Fibroblast of the aortic adventitia (primary cell): Measurements from ENCODE around the gene CSNK1G2. TPM values are rescaled to one million over a fixed set of nuclear protein-coding genes. Genes with fewer than 3 reads are reported as not detected.

Experiments used
- DNase-seq: peaks from one replicate; pipeline ENCODE4 v3.0.0-alpha.2; 2010; ENCODE audit warnings: low read depth
- H3K4me3 ChIP-seq: 2 replicates; pipeline ENCODE4 v1.5.1; 2011; ENCODE audit warnings: low read depth, mild to moderate bottlenecking, control low read depth, low read length, moderate library complexity
- CTCF ChIP-seq: IDR thresholded peaks from 2 replicates; pipeline ENCODE4 v1.5.1; 2011; ENCODE audit warnings: mild to moderate bottlenecking, low read length, control low read depth, inconsistent platforms; ENCODE audit not compliant: insufficient read depth
- total RNA-seq: library from RNA; depleted of rRNA; stranded (reverse); fragments of >200 nt; gene quantifications from 2 replicates; pipeline ENCODE4 v1.2.3, GENCODE V29; 2012; ENCODE audit warnings: low replicate concordance

The CSNK1G2 gene
- total RNA-seq, 1 donor: 47.5 TPM

DNA sequence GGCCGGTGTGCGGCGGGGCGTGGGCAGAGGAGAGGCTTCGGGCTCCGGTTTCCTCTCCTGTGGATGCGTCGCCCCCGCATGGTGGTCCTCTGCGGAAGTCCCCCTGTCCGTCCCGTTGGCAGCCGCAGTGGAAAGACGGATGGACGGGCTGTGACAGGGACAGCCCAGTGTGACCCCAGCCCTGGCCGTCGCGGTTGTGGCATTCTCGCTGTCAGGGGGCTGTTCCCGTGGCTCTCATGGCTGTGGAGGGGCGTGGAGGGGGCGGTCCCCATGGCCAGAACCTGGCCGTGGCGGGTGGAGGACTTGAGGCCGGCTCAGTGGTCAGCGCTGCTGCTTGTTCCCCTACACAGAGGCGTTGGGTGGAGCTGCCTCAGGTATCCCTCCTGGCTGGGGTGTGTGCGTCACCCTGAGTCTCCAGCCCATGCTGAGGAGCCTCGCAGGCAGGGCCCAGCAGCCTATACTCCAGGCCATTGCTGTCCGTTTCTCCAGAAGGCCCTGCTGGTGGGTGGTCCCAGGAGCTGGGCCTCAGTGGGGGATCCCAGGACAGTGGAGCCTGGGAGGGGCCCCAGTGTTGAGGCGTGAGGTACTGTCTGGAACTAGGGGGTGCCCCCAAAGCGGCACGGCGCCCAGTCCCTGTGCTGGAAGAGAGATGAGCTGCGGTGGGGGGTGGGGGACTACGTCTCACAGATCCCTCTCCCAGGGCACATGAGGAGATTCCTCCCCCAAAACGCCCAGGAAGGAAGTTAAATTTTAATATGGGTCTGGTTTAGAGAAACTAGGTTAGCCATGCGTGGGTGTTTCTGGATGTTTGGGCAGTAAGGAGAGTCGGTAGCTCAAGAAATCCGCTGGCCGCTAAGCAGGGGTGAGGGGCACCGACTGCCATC, 20.3 kb downstream of the CSNK1G2 start:
- no peak for DNase-seq
- TF ChIP-seq CTCF: no peak
- no peak overlapping the region for H3K4me3 ChIP-seq

DNA sequence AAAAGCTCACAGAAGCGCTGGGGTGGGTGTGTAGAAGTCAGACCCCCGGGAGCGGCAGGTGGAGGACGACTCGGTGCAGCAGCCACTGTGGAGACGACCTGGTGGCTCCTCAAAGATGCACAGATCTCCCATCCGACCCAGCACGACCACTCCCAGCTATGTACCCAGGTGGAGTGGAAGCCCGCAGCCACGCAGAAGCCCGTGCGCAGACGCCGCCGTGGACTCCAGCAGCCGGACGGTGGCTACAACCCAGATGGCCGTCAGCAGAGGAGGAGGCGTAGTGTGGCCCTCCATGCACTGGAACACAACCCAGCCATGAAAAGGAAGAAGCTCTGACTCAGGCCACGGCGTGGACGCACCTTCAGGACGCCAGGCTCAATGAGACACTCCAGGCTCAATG, 21.7 kb downstream of the CSNK1G2 start:
- no peak for DNase-seq
- TF ChIP-seq CTCF: no peak
- no peak overlapping the region for H3K4me3 ChIP-seq

DNA sequence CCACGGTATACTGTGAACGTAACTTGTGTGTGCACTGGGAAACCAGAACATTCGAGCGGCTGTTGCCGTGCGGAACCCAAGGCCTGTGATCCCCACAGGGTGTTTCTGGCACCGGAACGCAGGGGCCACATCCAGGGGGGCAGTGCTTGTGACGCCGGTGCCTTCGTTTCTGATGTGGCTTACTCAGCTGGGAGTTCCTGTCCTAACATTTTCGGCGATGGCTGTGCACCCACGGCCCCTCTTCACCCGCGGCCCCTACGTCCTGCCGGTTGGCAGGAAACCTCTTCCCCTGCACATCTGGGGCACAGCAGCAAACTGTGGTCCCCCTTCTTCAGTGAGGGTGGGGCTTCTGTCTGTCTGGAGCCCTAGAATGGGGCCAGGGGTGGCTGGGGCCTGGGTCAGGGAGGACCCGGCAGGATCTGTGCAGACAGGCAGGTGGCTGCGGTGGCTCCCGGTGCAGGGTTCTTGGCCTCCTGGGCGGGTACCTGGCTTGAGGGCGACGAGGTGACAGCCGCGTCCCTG, 26.2 kb downstream of the CSNK1G2 start:
- TF ChIP-seq CTCF: no peak
- no peak for DNase-seq
- H3K4me3 ChIP-seq: no peak overlapping the region

- H3K4me3 ChIP-seq: no peak overlapping the region
- no peak for TF ChIP-seq CTCF
- DNase-seq: no peak
Observed at GRCh38 chr19:1968279-1969175, 27.6 kb downstream of the CSNK1G2 start.

GRCh38 chr19:1969176-1970002, 28.4 kb downstream of the CSNK1G2 start:
- no peak for DNase-seq
- no peak for TF ChIP-seq CTCF
- H3K4me3 ChIP-seq: no peak overlapping the region
